Measurements from ENCODE around the gene CCDC59.
A peak's percentile ranks its signal among the peaks of the same experiment; 100 is the strongest.
"Not testable (repeated sequence)": the region's sequence is repeated elsewhere in the genome, so short reads cannot be mapped to it uniquely, and the experiment has no call there.

The CCDC59 gene

GRCh38 chr12:82358200-82359114 is at the start of gene CCDC59, which contains the start of gene METTL25:
CCDC59 (minus strand) TSS chr12:82358387; CDS start chr12:82358376, 11 bp downstream.
METTL25 (plus strand) TSS chr12:82358529; CDS start chr12:82358566, 37 bp downstream.
- FAIRE-seq = peak; percentile 97
- TF ChIP-seq POLR2A (IDR thresholded peaks at IDR 0.05; ENCODE audit: low read depth, low read length) = peak; percentile 69

DNA sequence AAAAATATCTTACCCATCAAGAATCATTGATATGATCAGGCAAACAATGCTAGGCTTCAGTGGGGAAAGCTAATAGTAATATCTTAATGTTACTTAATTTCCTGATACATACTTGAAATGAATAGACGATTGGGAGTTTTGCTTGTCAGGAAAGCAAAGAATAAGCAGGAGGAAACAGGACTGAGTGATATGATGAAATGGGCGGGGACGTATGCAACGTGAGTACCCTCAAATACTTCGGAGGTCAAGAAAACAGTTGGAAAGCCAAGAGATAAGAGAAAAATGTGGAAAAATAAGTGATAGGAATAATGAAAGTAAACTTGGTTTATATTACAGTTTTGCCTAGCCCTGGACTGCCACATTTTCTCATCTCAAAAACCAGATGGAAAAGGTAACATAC is 49.3 kb upstream of the CCDC59 start:
- no peak for TF ChIP-seq POLR2A (IDR thresholded peaks at IDR 0.05; ENCODE audit: low read depth, low read length)
- DNase-seq (ENCODE audit: insufficient read length, low spot score) (no peak), FAIRE-seq (no peak)

More at GRCh38 chr12:82358200-82359114, at the start of gene CCDC59, which contains the start of gene METTL25:
- peak; percentile 66 for DNase-seq (ENCODE audit: insufficient read length, low spot score)

DNA sequence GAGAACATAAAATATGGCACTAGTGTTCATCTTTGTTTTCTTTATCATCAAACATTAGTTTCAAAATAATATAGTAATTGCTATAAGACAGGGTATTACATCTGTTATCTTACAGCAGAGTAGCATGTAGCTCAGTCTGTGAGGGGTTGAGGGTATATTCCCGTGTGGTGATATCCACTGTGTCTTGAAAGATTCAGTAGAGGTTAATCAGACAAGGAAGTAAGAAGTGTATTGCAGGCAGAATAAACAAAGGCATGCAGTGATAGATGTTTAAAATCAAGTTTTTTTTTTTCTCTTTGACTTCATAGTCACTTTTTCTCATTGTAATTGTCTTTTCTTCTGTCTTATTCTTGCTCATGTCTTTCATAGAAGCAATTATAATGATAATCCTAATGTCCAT is 48.5 kb upstream of the CCDC59 start:
- FAIRE-seq (no peak), DNase-seq (ENCODE audit: insufficient read length, low spot score) (no peak)
- no peak for TF ChIP-seq POLR2A (IDR thresholded peaks at IDR 0.05; ENCODE audit: low read depth, low read length)

DNA sequence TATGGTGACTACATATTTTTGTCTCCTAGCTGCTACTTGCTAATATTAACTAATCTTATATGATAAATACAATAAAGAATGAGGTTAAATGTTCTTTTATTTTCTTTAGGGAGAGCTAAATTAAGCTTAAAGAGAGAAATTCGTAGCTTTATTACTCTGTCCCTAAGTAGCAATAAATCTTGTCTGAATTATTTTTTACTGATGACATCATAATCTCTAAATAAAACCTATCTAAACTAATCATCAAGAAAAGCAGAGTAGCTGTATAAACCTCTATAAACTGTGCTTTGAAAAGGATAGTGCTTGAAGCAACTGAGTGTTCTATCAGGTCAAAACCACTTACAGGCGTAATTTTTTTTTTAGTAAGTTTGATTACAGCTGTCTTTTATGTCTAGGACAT is 42.6 kb upstream of the CCDC59 start:
- no peak for TF ChIP-seq POLR2A (IDR thresholded peaks at IDR 0.05; ENCODE audit: low read depth, low read length)
- no peak for FAIRE-seq
- DNase-seq (ENCODE audit: insufficient read length, low spot score) = no peak

- no peak for FAIRE-seq
- TF ChIP-seq POLR2A (IDR thresholded peaks at IDR 0.05; ENCODE audit: low read depth, low read length) = no peak
- no peak for DNase-seq (ENCODE audit: insufficient read length, low spot score)
Observed at GRCh38 chr12:82398879-82399278, 40.7 kb upstream of the CCDC59 start.

GRCh38 chr12:82383930-82384552 is 25.9 kb upstream of the CCDC59 start:
- TF ChIP-seq POLR2A (IDR thresholded peaks at IDR 0.05; ENCODE audit: low read depth, low read length) = no peak
- DNase-seq (ENCODE audit: insufficient read length, low spot score) (no peak), FAIRE-seq (peak; percentile 45)

DNA sequence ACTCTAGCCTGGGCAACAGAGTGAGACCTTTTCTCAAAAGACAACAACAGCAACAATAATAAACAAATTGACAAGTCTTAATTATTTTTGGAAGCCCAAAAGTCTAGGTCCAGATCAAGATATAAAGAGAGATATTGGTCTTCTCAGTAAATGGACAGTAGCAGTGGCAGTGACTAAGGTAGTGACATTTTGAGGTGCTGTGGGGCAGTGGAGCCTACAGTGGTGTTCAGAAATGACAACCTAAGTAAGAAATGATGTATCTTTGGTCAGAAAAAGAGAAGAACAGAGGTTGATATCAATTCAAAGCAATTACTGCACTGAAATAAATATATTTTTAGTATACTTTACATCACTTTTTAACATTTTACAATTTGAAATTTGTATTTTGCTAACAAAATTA is 20.8 kb upstream of the CCDC59 start:
- no peak for TF ChIP-seq POLR2A (IDR thresholded peaks at IDR 0.05; ENCODE audit: low read depth, low read length)
- FAIRE-seq = no peak
- DNase-seq (ENCODE audit: insufficient read length, low spot score) = no peak

DNA sequence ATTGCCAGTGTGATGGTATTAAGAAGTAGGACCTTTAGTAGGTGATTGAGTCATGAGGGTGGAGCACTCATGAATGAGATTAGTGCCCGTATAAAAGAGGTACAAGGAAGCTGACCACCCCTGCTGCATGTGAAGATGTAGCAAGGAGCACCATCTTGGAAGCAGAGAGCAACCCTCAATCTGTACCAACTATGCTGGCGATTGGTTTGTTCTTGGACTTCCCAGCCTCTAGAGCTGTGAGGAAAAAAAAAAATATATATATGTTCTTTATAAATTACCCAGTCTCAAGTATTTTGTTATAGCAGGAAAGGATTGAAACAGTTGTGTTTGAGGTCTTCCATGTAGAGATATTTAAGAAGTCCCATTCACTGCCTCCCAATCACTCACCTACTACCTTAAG is 17.0 kb upstream of the CCDC59 start:
- no peak for FAIRE-seq
- no peak for TF ChIP-seq POLR2A (IDR thresholded peaks at IDR 0.05; ENCODE audit: low read depth, low read length)
- DNase-seq (ENCODE audit: insufficient read length, low spot score) = no peak

GRCh38 chr12:82366197-82366596 is 8.0 kb upstream of the CCDC59 start:
- TF ChIP-seq POLR2A (IDR thresholded peaks at IDR 0.05; ENCODE audit: low read depth, low read length) = no peak
- DNase-seq (ENCODE audit: insufficient read length, low spot score) (no peak), FAIRE-seq (no peak)

DNA sequence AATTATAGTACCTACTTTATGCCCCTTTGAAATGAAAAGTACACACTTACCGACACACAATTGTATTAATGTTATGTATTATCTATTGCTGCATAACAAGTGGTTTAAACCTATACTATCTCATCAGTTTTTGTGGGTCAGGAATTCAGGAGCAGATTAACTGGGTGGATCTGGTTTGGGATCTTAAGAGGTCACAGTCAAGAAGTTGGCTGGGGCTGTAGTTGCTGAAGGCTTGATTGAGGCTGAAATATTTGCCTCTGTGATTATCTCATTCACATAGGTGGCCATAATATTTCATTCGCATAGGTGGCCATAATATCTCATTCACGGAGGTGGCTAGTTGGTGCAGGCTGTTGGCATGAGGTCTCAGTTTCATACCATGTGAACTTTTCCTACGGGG is 5.8 kb upstream of the CCDC59 start:
- DNase-seq (ENCODE audit: insufficient read length, low spot score) (no peak), FAIRE-seq (no peak)
- no peak for TF ChIP-seq POLR2A (IDR thresholded peaks at IDR 0.05; ENCODE audit: low read depth, low read length)

DNA sequence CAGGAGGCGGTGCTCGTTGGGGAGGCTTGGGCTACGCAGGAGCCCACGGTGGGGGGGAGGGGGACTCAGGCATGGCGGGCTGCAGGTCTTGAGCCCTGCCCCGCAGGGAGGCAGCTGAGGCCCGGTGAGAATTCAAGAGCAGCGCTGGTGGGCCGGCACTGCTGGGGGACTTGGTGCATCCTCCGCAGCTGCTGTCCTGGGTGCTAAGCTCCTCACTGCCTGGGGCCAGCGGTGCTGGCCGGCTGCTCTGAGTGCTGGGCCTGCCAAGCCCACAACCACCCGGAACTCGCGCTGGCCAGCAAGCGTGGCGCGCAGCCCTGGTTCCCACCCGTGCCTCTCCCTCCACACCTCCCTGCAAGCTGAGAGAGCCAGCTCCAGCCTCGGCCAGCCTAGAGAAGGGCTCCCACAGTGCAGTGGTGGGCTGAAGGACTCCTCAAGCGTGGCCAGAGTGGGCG is 3.3 kb upstream of the CCDC59 start:
- DNase-seq (ENCODE audit: insufficient read length, low spot score) (no peak), FAIRE-seq (no peak)
- TF ChIP-seq POLR2A (IDR thresholded peaks at IDR 0.05; ENCODE audit: low read depth, low read length) = no peak

- DNase-seq (ENCODE audit: insufficient read length, low spot score); FAIRE-seq: not testable (repeated sequence)
Observed at GRCh38 chr12:82360834-82361233, 2.6 kb upstream of the CCDC59 start.

- FAIRE-seq (no peak), DNase-seq (ENCODE audit: insufficient read length, low spot score) (no peak)
- no peak for TF ChIP-seq POLR2A (IDR thresholded peaks at IDR 0.05; ENCODE audit: low read depth, low read length)
Observed at GRCh38 chr12:82359115-82359478, 910 bp upstream of the CCDC59 start.

- FAIRE-seq (no peak), DNase-seq (ENCODE audit: insufficient read length, low spot score) (no peak)
- TF ChIP-seq POLR2A (IDR thresholded peaks at IDR 0.05; ENCODE audit: low read depth, low read length) = no peak
Observed at GRCh38 chr12:82357845-82358199, 365 bp downstream of the CCDC59 start.

DNA sequence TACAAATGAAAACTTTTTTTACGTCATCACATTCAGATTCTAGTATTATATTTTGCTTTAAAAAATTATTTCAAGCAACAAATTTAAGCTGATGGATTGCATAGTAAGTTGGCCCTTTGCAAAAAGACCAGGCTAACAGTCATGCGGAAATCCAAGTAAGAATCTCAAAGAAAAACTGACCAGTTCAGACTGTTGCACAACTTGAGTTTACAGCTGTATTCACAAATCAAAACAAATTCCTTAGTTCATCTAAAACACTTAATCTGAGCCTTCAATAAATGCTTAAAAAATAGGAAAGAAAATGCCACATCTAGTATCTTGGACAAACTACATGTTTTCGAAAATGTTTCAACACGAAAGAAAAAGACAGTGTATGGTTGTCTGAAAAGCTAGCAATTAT is 847 bp downstream of the CCDC59 start:
- no peak for TF ChIP-seq POLR2A (IDR thresholded peaks at IDR 0.05; ENCODE audit: low read depth, low read length)
- no peak for DNase-seq (ENCODE audit: insufficient read length, low spot score)
- FAIRE-seq = peak; percentile 41

All from H54 (cell line).